GM23338 (cell line): ENCODE measurements around the gene ZEB2.

ENCODE experiments used
- CREB1 ChIP-seq: fragments of 250-450 bp; sonication (Bioruptor Pico); IDR thresholded peaks from 2 replicates; pipeline ENCODE4 v1.5.0; 2020; ENCODE audit warnings: low read depth, mild to moderate bottlenecking, moderate library complexity
- CTCF ChIP-seq, 2 experiments: fragments of 200-600 bp in 1 of 2; sonication (generic) in 1 of 2; conservative IDR thresholded peaks; 2 replicates each; pipeline versions ENCODE4 v1.5.1 to v1.6.1; 2016 to 2017; ENCODE audit warnings: antibody characterized with exemption in 2 of 2, low read depth in 2 of 2, mild to moderate bottlenecking in 2 of 2, moderate library complexity in 1 of 2
- ETS1 ChIP-seq: IDR thresholded peaks from 2 replicates; pipeline ENCODE4 v1.6.1; 2016; ENCODE audit warnings: antibody characterized with exemption
- EZH2 ChIP-seq: fragments of 200-600 bp; sonication (generic); IDR thresholded peaks from one replicate; pipeline ENCODE4 v1.8.0; 2017; ENCODE audit warnings: antibody characterized with exemption, mild to moderate bottlenecking, low read depth; ENCODE audit not compliant: unreplicated experiment
- EZH2phosphoT487 ChIP-seq: fragments of 200-600 bp; sonication (generic); IDR thresholded peaks from one replicate; pipeline ENCODE4 v1.8.1; 2018; ENCODE audit warnings: antibody characterized with exemption; ENCODE audit not compliant: unreplicated experiment
- NANOG ChIP-seq: IDR thresholded peaks from 2 replicates; pipeline ENCODE4 v1.6.1; 2016; ENCODE audit warnings: antibody characterized with exemption, borderline replicate concordance
- POLR2AphosphoS5 ChIP-seq: IDR thresholded peaks from 2 replicates; pipeline ENCODE4 v1.6.1; 2016; ENCODE audit warnings: antibody characterized with exemption, low read depth
- REST ChIP-seq: IDR thresholded peaks from one replicate; pipeline ENCODE4 v1.6.1; 2018; ENCODE audit warnings: antibody characterized with exemption; ENCODE audit not compliant: unreplicated experiment
- STAT1 ChIP-seq: IDR thresholded peaks from one replicate; pipeline ENCODE4 v1.6.1; 2016; ENCODE audit warnings: antibody characterized with exemption; ENCODE audit not compliant: unreplicated experiment
- ZNF331 ChIP-seq: fragments of 250-450 bp; sonication (Bioruptor Pico); IDR thresholded peaks from 2 replicates; pipeline ENCODE4 v1.5.0; 2020; ENCODE audit warnings: low read depth, mild to moderate bottlenecking, moderate library complexity
- ZNF462 ChIP-seq: fragments of 250-450 bp; sonication (Bioruptor Pico); IDR thresholded peaks from 2 replicates; pipeline ENCODE4 v1.5.0; 2020; ENCODE audit warnings: mild to moderate bottlenecking, moderate library complexity

- no peak for TF ChIP-seq CTCF (conservative IDR thresholded peaks at IDR 0.05; ENCODE audit: low read depth in 2 of 2)
- no peak for TF ChIP-seq EZH2phosphoT487
- TF ChIP-seq REST: no peak
- no peak for TF ChIP-seq CREB1
- TF ChIP-seq POLR2AphosphoS5: no peak
- no peak for TF ChIP-seq EZH2
- no peak for TF ChIP-seq ZNF462 (CRISPR knock-in tag)
- TF ChIP-seq ETS1: no peak
- TF ChIP-seq NANOG: no peak
- TF ChIP-seq STAT1: no peak
- TF ChIP-seq ZNF331 (CRISPR knock-in tag): no peak
These were observed 142.0 kb downstream of the ZEB2 start for GRCh38 chr2:144377914-144378313.
